ENCODE results near the gene LRMDA. TPM values are rescaled to one million over a fixed set of nuclear protein-coding genes. Genes with fewer than 3 reads are reported as not detected.

Gene LRMDA
- total RNA-seq, 2 experiments from 2014 or later, result not detected

- intact Hi-C loops (cut with micrococcal nuclease; ENCODE audit: unreplicated experiment), result no loop called here
- ChIA-PET POLR2A (interaction anchor here (0.6 kb wide), 1 partner anchor 637 kb away, joined by 3 read pairs; no protein-coding TSS in a partner anchor), CTCF (ENCODE audit: unreplicated experiment) (no interaction called here)
- Histone ChIP-seq H3K4me1 (ENCODE audit: insufficient read depth, low read length, poor library complexity, severe bottlenecking) (peaks cover 3% of the 10 kb centered on the region), H4K20me1 (ENCODE audit: insufficient read depth, low read length) (no peaks in the 10 kb centered on the region), H3K9me2 (ENCODE audit: insufficient read depth, low read length) (no peaks in the 10 kb centered on the region), H3K27ac (ENCODE audit: low read depth, low read length, poor library complexity, severe bottlenecking) (no peak overlapping the region), H3K4me2 (ENCODE audit: low read length) (peak overlapping the region; percentile 60; the same call in 1 of the 2 replicates), H2AFZ (ENCODE audit: low read length) (no peak overlapping the region), H3K79me2 (ENCODE audit: insufficient read depth, low read depth, low read length) (no peaks in the 10 kb centered on the region), H3K4me3 (ENCODE audit: low read depth, low read length, poor library complexity, severe bottlenecking) (no peak overlapping the region), H3K9me3 (ENCODE audit: low read length) (no peaks in the 10 kb centered on the region), H3K36me3 (ENCODE audit: insufficient read depth, low read length) (no peaks in the 10 kb centered on the region)
- TF ChIP-seq EZH2phosphoT487 (IDR thresholded peaks at IDR 0.05; ENCODE audit: borderline replicate concordance, low read depth, low read length) (no peak), CTCF (conservative IDR thresholded peaks at IDR 0.05; ENCODE audit: low read length) (no peak)
- BruUV-seq (replicated peaks), result no TSS peak
- DNase-seq (ENCODE audit: low spot score), result no peak
Measured at GRCh38 chr10:75407713-75408508, 23.5 kb upstream of the LRMDA start.

- BruUV-seq (replicated peaks), result no TSS peak
- intact Hi-C loops (cut with micrococcal nuclease; ENCODE audit: unreplicated experiment), result no loop called here
- DNase-seq (ENCODE audit: low spot score), result no peak
- ChIA-PET CTCF (ENCODE audit: unreplicated experiment) (no interaction called here), POLR2A (no interaction called here)
- peak overlapping the region; percentile 64 for H3K4me3 ChIP-seq (ENCODE audit: low read depth, low read length, poor library complexity, severe bottlenecking)
- H3K9me3 ChIP-seq (ENCODE audit: low read length), result no peaks in the 10 kb centered on the region
- no peaks in the 10 kb centered on the region for H3K9me2 ChIP-seq (ENCODE audit: insufficient read depth, low read length)
- TF ChIP-seq EZH2phosphoT487 (IDR thresholded peaks at IDR 0.05; ENCODE audit: borderline replicate concordance, low read depth, low read length), result no peak
- no peak for TF ChIP-seq CTCF (conservative IDR thresholded peaks at IDR 0.05; ENCODE audit: low read length)
- H3K4me2 ChIP-seq (ENCODE audit: low read length), result peak overlapping the region; percentile 60
- no peak overlapping the region for H3K27ac ChIP-seq (ENCODE audit: low read depth, low read length, poor library complexity, severe bottlenecking)
- peaks cover 3% of the 10 kb centered on the region for H3K4me1 ChIP-seq (ENCODE audit: insufficient read depth, low read length, poor library complexity, severe bottlenecking)
- H3K79me2 ChIP-seq (ENCODE audit: insufficient read depth, low read depth, low read length), result no peaks in the 10 kb centered on the region
- H2AFZ ChIP-seq (ENCODE audit: low read length), result no peak overlapping the region
- H4K20me1 ChIP-seq (ENCODE audit: insufficient read depth, low read length), result no peaks in the 10 kb centered on the region
- H3K36me3 ChIP-seq (ENCODE audit: insufficient read depth, low read length), result no peaks in the 10 kb centered on the region
Measured at GRCh38 chr10:75408509-75408875, 22.9 kb upstream of the LRMDA start.

Data from OCI-LY7 (cell line).